RKO (cell line): ENCODE data around the gene SLC38A10.
A peak's percentile ranks its signal among the peaks of the same experiment; 100 is the strongest.

Experiments
- DNase-seq: peaks from one replicate; pipeline ENCODE4 v3.0.0-alpha.2; 2016; ENCODE audit warnings: low spot score

The SLC38A10 gene

DNA sequence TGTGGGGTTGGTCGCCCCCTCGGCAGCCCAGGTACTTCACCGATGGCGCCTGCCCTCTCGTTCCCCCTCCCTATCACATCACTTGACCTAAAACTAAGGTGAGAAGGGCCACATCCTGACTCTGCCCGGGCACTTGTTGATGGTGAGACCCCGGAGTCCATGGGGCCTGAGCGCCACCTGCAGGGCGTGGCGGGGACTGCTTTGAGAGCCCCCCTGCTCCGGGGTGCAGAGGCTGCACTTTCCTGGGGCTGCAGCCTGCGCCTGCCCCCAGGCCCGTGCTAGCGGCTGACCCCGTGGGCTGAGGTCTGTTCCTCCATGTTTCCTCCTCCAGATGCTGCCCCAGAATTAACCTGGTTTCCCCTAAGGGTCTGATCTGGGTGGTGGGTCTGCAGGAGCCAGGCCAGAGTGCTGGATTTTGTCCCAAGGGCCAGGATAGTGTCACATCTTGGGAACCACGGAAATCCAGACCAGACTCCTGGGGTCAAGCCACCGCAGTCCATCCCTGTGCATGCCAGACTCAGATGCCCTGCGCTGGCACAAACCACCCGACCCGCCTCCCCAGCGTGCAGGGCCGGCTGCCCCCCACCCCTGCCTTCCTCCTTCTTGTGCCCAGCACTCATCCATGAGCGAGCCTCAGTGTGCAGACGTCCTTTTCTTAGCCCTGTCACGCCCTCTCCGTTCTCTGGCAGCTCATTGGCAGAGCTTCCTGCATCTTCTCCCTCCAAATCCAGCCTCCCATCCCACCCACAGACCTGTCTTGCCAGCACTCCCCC, 53.3 kb downstream of the SLC38A10 start:
- peak; percentile 24 for DNase-seq

DNA sequence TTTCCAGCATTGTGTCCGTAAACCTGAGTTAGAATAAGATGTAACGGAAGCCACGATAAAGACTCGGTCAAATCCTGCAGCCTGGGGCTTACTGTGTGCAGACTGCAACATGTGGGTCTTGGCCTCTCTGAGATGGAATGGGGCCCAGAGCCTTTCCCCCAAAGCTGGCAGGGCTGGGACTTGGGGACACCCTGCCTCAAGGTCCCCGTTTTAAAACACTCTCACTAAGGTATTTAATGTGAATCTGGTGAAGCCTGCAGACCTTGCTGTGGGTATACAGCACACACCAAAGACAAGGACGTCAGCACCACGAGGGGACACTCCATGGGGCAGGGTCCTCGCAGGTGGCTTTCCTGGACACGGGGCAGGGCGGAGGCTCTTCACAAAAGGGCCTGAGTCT, 53.9 kb downstream of the SLC38A10 start:
- DNase-seq: no peak

DNA sequence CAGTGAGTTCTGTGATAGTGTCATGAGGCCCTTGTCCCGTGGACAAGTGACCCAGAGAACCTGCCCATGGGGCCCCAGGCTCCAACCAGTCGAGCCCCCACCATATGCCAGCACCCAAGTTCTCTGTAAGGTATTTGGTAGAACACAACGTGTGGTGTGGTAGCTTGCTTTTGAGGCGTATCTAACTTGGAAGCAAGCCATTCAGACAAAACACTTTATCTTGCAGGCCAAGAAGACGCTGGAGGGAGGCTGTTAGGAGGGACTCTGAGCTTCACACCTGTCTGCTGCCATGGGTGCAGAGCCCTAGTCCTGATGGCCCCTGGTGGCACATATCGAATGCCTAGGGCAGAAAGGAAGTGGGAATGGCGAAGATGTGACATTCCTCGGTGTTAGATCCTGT, 54.3 kb downstream of the SLC38A10 start:
- no peak for DNase-seq

DNA sequence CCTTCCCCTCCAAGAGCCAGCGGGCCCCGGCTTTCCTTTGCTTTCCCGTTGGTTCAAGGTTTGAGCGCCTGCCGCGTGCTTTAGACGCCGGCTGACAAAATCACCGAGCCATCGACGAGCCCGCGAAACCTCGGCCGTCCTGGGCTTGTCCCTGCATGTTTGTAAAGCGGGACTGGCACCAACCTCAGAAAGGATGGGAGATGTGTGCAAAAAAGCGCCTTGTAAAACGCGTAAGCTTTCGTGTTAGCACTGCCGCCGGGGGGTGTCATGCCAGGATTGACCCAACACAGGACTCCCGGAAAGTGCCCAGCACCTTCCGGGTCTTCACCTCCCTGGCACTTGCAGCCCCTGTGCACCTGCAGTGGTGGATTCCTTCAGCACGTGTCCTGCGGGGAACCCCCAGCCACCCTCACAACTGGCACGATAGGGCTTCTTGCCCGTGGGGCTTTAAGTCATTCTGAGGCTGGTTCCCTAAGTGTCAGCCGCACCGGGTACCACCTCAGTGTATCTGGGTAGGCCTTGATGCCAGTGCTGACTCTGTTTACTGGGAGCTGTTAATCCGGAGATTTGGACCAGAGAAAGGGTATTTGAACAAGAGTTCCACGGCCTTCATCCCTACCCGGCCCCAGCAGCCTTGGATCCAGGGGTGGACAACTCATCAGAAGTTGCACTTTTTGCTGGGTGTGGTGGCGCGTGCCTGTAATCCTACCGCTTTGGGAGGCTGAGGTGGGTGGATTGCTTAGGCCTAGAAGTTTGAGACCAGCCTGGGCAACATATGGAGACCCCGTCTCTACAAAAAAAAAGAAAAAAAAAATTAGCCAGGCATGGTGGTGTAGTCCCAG, 55.2 kb downstream of the SLC38A10 start:
- DNase-seq: peak; percentile 50

DNA sequence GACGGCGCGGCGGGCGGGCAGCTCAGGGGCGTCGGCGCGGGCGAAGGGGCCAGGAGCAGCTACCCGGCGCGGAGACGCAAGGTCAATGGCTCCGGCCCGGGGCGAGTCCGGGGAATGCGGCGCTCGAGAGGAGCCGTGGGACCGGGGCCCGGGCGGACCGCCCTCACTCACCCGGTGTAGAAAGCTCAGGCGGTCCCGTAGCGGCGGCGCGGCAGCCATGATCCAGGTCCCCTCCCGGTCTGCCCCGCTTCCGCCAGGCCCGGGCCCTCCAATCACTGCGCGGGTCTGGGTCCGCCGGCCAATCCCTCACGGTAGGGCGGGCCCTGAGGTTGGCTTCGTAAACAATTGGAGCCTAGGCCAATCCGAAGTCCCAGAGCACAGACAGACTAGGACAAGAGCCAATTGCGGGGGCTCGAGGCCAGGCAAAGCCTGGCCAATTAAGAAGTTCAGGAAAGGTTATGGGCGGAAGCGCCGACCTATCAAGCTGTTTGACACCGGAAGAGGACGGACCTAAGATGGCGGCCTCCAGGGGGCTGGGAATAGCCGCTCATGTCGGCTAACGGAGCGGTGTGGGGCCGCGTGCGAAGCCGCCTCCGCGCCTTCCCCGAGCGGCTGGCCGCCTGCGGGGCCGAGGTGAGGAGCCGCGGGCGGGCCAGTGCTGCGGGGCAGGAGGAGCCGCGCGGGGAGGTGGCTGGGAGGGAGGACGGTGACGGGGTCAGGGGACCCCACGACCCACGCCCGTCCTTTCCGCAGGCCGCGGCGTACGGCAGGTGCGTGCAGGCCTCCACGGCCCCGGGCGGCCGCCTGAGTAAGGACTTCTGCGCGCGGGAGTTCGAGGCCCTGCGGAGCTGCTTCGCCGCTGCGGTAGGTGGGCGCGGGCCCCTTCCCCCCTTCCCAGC, 56.0 kb downstream of the SLC38A10 start, which contains the start of the genes NDUFAF8 and TEPSIN:
NDUFAF8 (plus strand) TSS at position 504 of the 899 bp plus-strand sequence; CDS start at position 550, 46 bp downstream.
TEPSIN (minus strand) TSS at position 241 of the 899 bp plus-strand sequence; CDS start at position 219, 22 bp downstream.
- peak; percentile 100 for DNase-seq

DNA sequence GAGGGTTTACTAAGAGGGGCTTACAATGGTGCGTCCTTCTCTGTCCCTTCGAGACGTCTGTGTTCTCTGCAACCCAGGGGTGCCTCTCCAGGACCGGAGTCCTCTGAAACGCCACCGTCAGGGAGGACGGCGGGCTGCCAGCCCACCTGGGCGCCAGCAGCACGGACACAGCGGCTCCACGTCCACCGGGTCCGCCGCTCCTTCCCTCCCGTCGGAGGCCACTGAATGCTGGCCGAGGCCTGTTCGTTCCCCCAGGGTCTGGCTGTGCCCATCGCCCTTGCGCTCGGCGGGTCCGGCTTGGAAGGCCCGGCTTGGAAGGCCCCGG, 56.7 kb downstream of the SLC38A10 start:
- no peak for DNase-seq

DNA sequence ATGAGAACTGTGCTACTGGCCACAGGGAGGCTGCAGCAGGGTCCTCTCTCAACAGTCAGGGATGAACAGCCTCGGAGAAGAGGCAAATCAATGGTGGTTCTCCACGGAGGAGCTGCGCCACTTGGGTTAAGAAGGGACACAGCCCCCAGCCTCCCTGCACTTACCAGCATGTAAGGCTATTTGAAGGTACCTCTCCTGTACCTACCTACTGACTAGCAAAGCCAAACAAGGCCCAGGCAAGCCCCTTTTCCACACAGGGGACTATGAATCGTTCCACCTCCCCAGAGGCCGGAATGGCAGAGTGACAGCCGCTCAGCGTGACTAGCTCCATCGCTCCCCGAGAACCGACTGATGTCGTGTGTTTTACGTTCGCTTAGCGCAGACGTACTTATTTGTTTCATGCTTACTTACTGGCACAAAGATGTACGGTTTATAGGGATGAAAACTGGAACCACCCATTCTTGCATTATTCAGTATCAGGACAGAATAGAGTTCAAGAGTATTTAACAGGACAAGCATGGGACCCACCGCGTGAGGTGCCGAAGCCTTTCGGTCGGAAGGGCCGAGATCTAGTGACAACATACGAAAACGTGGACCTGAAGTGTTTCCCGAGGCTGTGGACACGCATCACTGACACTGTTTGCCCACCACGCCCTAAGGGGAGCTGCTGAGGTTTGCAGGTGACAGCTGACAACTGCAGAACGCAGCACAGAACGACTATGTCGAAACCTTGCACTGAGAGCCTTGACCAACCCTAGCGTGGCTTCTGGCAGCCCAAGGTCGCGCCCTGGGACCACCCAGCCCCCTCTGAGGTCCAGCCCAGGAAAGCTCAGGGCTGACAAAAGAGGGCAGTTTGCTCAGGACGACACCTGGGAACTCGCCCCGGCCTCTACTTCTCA, 57.3 kb downstream of the SLC38A10 start:
- no peak for DNase-seq

DNA sequence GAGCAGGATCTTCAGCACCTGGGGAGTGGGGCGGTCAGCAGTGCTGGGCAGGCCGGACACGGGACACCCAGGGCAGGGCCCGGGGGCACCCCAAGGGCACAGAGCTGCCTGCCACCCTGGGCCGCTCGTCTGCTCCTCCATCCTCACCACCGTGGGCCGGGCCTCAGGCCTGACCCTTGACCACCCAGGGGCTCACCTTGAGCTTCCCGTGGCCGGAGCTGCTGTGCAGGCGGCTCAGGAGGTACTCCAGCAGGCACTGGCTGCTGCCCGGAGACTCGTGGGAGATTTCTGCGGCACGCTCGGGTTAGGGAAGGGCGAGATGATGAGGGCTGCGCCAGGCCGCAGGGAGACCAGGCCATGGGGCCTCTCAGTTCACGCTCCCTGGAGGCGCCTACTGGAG, 58.3 kb downstream of the SLC38A10 start:
- DNase-seq: no peak

DNA sequence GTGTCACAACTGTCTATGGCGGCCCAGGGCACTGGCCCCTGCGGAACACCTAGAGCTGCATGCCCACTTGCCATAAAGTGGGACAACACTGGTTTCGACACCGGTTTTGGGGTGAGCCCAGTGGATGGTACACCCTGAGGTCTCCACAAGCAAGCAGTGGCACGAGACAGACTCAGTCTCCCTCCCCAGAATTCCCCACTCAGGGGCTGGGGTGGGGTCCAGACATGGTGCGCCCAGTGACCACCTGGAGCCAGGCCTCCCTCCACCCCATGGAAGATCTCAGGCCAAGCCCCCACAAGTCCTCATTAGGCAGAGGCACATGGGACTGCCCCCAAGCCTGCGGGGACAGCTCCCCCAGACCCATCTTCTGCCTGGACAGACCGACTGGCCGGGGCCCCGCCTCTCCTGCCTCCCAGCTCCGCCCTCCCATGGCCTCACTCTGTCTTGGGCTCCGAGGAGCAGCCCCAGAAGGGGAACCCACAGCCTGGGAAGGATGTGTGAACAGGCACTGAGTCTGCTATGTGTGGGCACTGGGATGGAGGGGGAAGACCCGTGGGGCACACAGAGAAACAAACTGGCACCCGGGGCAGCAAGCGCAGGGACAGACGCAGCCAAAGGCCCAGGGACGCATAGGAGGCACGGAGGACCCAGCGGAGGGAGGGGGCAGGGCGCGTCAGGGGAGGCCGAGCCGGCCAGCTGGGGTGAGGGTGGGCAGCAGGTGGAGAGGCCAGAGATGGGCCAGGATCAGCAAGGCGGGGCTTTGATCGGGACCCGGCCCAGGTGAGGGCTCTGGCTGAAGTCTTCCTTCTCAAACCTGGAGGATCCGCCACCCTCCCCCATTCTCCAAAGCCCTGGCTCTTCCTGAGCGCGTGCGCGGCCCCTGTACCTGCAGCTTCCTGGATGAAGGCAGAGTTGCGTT, 59.0 kb downstream of the SLC38A10 start:
- DNase-seq: no peak

DNA sequence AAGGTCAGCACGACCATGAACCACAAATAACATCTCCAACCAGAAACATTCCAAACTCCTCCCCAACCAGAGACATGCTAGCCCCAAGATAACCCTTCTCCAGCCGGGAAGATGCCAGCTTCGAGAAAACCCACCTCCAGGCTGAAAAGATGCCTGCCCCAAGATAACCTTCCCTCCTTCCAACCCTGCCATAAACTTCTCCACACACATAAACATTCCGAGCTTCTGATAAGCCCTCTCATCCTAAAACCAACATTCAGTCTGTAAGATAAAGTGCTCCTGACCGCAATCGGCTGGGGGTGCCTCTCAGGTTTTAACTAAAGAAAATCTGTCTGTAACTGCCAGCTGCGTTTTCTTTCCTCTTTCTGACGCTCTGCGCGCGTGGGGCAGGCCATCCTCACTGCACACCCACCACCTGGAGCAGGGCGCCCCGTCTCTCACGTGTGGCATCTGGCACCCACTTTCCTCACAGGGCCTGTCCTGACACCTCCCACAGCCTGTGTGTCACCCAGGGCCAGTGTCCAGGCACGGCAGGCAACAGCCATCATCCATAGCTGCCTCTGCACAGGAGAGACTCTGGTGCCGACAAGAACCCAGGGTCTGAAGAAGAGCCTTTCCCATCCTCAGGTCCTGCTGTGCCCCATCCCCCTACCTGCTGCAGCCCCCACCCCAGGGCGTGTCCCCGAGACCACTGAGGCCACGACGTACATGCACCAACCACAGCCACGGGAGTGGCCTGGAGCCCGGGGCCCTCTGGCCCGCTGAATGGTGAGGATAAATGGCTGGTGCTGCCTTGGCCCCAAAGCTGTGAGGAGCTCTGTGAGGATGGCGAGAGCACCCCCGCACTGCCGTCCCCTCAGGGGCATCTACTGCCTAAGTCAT, 59.9 kb downstream of the SLC38A10 start:
- DNase-seq: no peak

DNA sequence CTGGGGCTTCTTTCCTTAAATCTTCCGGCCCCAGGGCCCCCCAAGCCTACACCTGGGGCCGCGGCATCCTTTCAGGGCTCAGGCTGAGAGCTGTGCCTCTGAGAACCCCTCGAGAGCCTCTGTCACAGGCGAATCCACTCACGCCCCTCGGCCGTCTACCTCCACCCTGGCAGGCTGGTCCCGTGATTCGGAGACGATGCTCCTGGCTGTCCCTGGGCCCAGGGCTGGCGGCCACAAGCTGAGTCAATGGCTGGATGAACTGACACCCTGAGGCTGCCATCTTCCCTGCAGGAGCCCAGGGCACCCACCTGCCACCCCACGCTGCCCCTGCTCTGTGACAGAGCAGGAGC, 60.6 kb downstream of the SLC38A10 start:
- DNase-seq: no peak

DNA sequence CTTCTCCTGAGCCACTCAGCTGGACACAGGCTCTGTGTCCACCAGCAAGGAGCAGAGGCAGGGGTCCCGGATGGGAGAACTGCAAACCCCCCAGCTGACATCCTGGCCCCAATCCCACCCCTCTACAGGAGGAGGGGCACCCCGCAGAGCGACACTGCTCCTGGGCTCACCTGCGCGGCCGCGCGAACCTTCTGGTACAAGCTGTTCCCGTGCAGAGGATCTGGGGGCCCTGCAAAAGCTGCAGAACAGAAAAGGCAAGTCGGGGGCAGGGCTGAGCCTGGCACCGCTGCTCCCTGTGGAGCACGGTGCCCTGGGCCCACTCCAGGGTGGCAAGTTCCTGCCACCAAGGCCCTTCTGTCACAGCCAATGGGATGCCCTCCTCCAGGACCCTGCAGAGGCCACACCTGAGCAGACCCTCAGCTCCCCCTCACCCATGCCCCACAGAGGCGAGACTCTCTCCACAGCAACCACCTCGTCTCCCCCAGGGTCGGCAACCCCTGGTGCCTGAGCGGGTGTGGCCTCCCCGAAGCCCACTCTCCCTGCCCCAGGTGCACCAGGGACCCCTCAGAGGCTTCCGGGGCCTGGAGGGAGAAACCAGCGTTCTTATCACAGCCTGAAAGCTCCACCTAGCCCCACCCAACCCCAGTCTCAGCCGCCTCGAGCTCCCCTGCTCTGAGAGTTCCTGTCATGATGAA, 61.1 kb downstream of the SLC38A10 start:
- DNase-seq: no peak

DNA sequence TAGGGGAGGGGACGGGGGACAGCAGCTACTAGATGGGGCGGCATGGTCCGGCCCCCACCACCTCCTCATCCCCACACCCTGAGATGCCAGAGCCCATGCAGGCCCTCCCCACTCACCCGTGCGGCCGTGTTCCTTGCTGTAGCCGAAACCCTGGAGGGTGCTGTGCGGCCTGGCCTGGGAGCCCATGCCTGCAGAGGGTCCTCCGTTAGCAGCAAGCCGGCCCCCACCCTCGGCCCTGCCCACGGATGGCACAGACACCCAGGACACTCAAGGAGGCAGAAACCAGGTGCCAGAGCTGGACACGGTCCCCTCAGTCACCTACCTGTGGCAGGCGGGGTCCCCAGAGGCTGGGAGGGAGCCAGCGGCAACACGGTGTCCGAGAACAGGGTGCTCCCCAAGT, 61.8 kb downstream of the SLC38A10 start:
- no peak for DNase-seq

DNA sequence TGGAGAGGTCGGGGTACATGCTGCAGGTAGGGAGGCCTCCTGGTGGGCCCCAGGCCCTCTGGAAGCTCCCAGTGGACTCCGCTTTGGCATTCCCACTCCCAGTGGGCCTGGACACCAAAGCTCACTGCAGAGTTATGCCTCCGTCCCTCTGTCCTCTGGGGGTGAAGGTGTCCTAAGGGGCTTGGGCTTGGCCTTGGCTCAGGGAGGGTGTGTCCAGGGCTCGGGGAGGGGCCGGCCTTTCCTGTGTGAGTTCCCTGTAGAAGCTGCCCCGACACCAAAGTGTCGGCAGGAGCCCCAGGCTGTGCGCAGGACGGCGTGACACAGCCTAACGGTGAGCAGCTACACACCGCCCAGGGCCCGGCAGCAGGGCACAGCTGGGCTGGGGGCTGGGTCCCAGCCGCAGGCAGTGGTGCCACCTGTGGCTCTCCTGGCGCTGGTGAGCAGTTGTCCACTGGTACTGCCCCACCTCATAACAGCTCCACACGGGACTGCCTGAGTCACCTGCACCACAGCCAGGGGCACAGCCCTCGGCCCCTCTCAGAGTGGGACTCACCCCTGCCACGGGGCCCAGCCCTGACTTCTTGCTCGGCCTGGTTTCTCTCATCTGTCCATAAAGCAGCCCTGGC, 62.4 kb downstream of the SLC38A10 start:
- no peak for DNase-seq

DNA sequence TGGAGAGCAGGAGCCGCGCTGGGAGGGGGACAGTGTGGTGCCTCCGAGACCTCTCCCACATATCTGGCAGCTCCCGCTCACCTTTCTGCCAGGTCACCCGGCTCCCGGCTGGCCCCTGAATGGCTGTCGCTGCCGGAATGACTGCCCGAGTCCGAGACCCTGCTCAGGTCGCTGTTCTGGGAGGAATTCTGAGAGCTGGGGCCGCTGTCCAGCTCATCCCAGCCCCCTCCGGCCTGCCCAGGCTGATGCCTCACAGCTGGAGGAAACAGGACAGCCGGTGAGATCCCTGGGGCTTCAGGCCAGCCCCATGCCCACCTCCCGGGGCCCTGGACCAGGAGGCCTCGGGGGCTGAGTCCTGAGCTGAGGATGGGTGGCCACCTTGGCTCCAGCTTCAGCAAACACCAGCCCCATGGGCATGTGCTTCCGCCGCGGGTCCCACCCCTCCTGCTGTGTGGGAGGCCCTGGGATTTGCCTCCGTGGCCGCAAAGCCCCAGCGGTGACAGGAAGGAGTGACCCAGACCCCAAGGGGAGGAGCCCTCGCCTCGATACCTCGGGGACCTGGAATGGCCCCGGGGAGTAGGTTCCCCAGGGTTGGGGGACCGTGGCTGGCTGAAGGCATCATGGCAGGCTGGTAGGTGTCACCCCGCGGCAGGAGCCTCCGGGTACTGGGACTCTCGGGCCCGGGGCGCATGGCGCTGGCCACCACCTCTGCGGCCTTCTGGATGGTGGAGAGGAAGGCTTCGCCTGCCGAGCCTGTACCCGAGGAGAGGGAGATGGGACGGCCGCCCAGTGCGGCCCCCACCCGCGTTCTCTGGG, 63.1 kb downstream of the SLC38A10 start:
- DNase-seq: no peak

DNA sequence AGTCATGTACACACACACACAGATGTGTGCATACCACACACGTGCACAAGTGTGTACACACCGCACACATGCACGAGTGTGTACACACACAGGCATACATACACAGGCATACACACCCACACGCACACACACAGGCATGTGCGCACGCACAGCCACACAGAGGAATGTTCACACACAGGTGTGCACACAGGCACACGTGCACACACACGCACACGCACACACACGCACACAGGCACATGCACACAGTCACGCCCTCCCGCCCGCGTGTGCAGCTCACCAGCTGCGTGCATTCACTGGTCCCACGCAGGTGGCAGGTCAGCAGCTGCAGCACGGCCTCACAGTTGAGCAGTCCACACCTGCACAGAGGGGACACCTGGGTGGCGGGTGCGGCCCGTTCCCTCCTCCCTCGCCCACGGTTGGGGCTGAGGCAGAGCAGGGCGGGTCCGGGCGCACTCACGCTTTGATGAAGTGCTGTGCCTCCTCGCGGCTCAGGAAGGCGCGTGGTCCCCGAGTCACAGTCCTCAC, 63.9 kb downstream of the SLC38A10 start:
- DNase-seq: no peak
